ENCODE results near the gene PPP1R12C. TPM values are rescaled to one million over a fixed set of nuclear protein-coding genes. Genes with fewer than 3 reads are reported as not detected.

Gene PPP1R12C
- total RNA-seq, 1 experiment from 2014 or later, result 158 TPM

DNA sequence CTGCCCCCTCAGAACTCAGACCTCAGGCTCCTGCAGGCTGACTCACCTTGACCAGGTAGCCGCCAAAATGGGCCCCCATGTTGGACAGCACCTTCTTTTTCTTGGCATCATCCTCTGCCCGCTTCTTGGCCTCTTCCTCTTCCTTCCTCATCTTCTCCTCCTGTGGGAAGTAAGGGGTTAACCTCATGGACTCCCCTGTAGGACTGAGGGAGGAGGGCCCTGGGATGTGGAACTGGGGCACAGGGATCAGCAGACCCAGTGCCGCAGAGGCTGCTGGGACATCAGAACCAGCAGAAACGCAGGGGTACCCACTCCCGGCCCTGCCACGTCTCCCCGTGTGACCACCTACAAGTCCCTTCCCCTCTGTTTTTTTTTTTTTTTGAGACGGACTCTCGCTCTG, 20.5 kb upstream of the PPP1R12C start:
- no peaks in the 10 kb centered on the region for H3K36me3 ChIP-seq (ENCODE audit: control insufficient read depth, insufficient read depth, low read length)
- no peak for TF ChIP-seq CTCF (IDR thresholded peaks at IDR 0.05)
- no peak for TF ChIP-seq SIN3A (IDR thresholded peaks at IDR 0.05; ENCODE audit: borderline replicate concordance, insufficient read depth, low read depth, low read length)
- TF ChIP-seq POLR2AphosphoS5 (IDR thresholded peaks at IDR 0.05; ENCODE audit: low read depth, low read length), result no peak
- TF ChIP-seq TCF7L2 (IDR thresholded peaks at IDR 0.05; ENCODE audit: low read depth, low read length), result no peak
- TF ChIP-seq REST (IDR thresholded peaks at IDR 0.05; ENCODE audit: insufficient read depth in 1 of 2, low read depth in 2 of 2, low read length in 1 of 2), result no peak
- no TSS peak for BruUV-seq (replicated peaks)
- CTCF ChIA-PET, result interaction anchor here (0.7 kb wide), 1 partner anchor 201 kb away, joined by 9 read pairs; no protein-coding TSS in a partner anchor
- POLR2A ChIA-PET, result interaction anchor here (0.7 kb wide), 1 partner anchor 14 kb away, joined by 4 read pairs; no protein-coding TSS in a partner anchor
- peaks cover 3% of the 10 kb centered on the region; the same call in 1 of the 2 replicates for H3K4me1 ChIP-seq (ENCODE audit: control insufficient read depth, insufficient read depth, low read length)
- H3K4me3 ChIP-seq (ENCODE audit: low read depth in 2 of 2, low read length in 2 of 2), result no peak overlapping the region
- H3K9me3 ChIP-seq (ENCODE audit: control insufficient read depth, insufficient read depth, low read depth, low read length), result no peaks in the 10 kb centered on the region
- no peaks in the 10 kb centered on the region for H3K27me3 ChIP-seq (ENCODE audit: control insufficient read depth, insufficient read depth, low read length)
- DNase-seq (ENCODE audit: low read depth, low spot score) (no peak), ATAC-seq (no peak)
- intact Hi-C loops (cut with micrococcal nuclease; ENCODE audit: unreplicated experiment) (no loop called here), in situ Hi-C loops (cut with HindIII; ENCODE audit: low pct_unique_long_range_greater_than_20kb, low sequenced_read_pairs) (no loop called here)
- H3K27ac ChIP-seq (ENCODE audit: low read length), result no peak overlapping the region

DNA sequence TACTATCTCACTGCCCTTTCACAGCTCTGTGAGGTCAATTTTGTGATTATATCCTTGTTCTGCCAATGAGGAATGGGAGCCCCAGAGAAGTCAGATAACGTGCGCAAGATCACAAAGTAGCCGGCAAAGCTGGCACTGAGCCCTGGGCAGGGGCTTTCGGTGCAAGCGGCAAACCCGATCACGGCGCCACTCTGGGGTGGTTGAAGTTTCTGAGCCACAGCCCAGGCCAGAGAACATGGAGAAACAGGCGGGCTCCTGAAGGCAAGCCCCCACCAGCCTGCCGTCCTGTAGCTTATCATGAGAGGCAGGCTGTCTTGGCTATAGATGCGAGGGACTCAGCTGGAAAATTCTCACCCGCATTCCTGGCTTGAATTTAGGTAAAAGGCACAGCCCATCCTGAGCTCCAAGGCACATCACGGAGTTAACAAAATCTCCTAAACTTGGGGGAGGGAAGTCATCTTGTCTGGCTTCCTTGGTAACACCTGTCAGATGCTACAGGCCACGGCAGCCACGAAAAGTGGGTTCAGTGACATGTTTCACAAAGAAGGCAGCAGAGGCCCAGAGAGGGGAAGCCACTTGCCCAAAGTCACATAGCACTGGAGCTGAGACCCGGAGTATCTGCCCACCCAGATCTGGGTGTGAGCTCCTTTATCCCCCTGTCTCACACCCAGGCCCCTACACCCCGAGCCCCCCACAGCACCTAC, 19.1 kb upstream of the PPP1R12C start:
- ChIA-PET CTCF (no interaction called here), POLR2A (no interaction called here)
- in situ Hi-C loops (cut with HindIII; ENCODE audit: low pct_unique_long_range_greater_than_20kb, low sequenced_read_pairs), result no loop called here

More for the DNA sequence above, 19.1 kb upstream of the PPP1R12C start:
- Histone ChIP-seq H3K36me3 (ENCODE audit: control insufficient read depth, insufficient read depth, low read length) (no peaks in the 10 kb centered on the region), H3K27me3 (ENCODE audit: control insufficient read depth, insufficient read depth, low read length) (no peaks in the 10 kb centered on the region), H3K4me3 (ENCODE audit: low read depth in 2 of 2, low read length in 2 of 2) (no peak overlapping the region), H3K9me3 (ENCODE audit: control insufficient read depth, insufficient read depth, low read depth, low read length) (no peaks in the 10 kb centered on the region), H3K4me1 (ENCODE audit: control insufficient read depth, insufficient read depth, low read length) (peaks cover 3% of the 10 kb centered on the region; the same call in 1 of the 2 replicates), H3K27ac (ENCODE audit: low read length) (no peak overlapping the region)
- DNase-seq (ENCODE audit: low read depth, low spot score), result no peak
- no peak for ATAC-seq
- TF ChIP-seq SIN3A (IDR thresholded peaks at IDR 0.05; ENCODE audit: borderline replicate concordance, insufficient read depth, low read depth, low read length) (no peak), CTCF (IDR thresholded peaks at IDR 0.05) (no peak), REST (IDR thresholded peaks at IDR 0.05; ENCODE audit: insufficient read depth in 1 of 2, low read depth in 2 of 2, low read length in 1 of 2) (no peak)
- intact Hi-C loops (cut with micrococcal nuclease; ENCODE audit: unreplicated experiment), result no loop called here
- BruUV-seq (replicated peaks), result no TSS peak
